Limb (tissue), 2 donors: ENCODE data around the gene USP36.

Experiments used
- DNase-seq, 2 donors: peaks; one replicate each; pipeline ENCODE4 v3.0.0-alpha.2; 2016; ENCODE audit errors: extremely low spot score in 2 of 2

Gene USP36

DNA sequence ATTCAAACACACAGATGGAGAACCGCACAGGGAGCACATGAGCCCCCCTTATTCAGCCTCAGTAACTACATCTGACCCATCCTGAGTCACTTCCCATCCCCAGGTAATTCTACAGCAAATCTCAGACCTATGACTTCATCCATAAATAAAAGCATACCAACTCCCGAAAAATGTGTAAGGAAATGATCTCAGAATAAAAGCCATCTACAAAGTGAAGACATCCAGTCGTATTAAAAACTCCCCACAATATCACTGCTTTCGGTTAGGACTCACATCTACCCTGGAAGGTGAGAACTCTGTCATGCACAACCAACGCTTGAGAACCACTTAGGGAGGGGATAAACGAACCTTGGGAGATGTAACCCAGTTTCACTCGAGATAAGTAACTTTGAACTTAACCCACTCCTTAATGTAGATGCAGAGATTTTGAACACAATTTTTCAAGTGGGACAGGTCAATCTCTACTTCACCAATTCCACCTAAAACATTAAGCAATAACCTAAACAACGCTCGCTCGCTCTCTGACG, 1.3 kb downstream of the USP36 start:
- no peak for DNase-seq

DNA sequence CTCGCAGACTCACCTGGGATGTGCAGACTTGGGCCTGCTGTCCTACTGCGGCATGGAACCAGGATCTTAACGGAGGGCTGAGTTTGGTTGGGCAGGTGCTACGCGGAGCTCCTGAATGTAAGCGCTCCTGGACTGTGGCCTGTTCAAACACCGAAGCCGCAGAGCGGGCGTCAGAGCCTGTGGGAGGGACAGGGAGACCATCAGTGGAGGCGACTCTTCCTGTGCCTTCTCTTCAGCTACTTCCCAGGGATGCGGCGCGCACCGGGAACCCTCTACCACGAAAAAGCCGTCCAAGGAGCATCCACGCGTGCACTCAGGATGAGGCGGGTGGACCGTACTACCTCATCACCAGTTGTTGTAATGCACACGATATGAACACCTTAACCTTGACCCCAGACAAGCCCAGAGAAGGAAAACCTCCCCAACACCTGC, 2.0 kb downstream of the USP36 start:
- DNase-seq: no peak

DNA sequence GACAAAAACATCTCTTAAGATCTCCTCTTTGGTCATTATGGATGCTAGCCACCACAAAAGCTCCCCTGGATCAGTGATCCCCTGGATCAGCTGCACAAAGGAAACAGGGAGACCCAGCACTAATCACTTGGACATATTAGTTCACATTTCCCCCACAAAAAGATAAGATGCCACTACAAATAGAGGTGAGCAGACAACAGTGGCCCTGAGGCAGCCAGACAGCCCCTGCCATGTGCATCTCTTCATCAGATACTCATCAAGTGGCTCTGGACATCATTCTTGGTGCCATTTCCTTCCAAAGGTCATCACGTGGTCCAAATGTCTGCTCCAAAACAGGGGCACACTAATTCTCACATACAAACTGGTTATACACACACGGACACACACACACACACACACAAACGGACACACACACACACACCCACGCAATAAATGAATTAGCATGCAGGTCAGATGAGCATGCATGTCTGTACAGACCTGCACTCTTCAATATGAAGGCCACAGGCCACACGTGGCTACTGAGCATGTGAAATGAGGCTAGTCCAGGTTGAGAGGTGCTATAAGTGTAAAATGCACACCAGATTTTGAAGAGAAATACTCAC, 4.1 kb downstream of the USP36 start:
- DNase-seq: no peak

DNA sequence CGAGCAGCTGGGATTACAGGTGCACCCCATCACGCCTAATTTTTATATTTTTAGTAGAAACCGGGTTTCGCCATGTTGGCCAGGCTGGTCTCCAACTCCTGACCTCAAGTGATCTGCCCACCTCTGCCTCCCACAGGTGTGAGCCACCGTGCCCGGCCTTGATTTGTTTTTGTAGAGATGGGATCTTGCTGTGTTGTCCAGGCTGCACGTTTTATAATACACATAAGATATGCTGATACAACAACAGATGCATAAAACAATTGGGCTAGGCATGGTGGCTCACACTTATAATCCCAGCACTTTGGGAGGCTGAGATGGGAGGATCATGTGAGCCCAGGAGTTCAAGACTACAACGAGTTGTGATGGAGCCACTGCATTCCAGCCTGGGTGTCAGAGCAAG, 6.0 kb downstream of the USP36 start:
- DNase-seq: no peak

DNA sequence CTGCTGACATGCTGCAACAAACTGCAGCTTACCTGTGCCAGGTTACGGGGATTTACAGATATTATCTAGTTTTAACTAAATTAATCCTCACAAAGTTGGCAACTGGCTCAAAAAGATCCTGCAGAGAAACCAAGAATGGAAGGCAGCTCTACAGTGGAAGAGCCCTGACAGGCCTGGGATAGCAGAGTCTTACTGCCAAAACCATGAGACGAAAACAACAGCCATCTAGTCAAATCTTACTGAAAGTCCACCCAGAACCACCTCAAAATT, 8.1 kb downstream of the USP36 start:
- DNase-seq: no peak

DNA sequence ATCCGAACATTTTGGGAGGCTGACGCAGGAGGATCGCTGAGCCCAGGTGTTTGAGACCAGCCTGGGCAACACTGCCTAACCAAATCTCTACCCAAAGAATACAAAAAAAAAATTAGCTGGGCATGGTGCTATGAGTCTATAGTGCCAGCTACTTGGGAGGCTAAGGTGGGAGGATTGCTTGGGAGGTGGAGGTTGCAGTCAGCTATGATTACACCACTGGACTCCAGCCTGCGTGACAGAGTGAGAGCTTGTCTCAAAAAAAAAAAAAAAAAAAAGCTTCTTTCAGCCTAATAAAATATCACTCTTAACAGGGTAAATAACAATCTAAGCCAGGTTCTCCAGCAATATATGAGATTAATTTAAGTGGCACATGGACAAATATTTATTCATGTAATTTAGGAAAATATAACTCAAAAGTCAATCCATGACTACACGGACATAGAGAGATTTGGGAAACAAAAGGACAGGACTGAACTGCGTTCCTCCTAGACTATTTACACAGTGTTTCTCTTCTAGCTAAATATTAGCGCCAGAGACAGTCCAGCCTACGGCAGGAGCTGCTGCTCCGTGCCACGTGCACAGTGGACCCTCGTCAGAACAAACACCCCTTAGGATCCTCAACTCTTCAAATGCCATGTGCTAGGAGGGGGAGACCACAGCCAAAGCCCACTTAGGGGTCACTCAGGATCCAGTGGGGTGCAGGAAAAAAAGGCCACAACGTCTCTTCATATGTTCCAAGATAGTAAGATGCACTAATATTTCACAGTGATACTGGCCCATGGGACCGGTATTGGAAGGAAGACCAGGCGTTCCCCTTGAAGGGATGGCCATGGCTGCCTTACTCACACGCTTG, 8.7 kb downstream of the USP36 start:
- DNase-seq: no peak

DNA sequence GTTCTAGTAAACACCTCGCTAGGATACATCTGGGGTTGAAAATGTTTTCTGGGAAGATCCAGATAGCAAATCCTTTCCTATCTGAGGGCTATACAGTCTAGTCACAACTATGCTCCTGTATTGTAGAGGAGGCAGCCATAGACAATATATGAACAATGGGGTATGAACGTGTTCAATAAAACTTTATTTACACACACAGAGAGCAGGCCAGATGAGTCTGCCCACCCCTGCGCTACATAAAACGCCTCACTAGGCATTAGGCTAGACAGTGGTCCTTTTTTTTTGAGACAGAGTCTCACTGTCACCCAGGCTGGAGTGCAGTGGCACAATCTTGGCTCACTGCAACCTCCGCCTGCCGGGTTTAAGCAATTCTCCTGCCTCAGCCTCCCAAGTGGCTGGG, 11.1 kb downstream of the USP36 start:
- DNase-seq: no peak

DNA sequence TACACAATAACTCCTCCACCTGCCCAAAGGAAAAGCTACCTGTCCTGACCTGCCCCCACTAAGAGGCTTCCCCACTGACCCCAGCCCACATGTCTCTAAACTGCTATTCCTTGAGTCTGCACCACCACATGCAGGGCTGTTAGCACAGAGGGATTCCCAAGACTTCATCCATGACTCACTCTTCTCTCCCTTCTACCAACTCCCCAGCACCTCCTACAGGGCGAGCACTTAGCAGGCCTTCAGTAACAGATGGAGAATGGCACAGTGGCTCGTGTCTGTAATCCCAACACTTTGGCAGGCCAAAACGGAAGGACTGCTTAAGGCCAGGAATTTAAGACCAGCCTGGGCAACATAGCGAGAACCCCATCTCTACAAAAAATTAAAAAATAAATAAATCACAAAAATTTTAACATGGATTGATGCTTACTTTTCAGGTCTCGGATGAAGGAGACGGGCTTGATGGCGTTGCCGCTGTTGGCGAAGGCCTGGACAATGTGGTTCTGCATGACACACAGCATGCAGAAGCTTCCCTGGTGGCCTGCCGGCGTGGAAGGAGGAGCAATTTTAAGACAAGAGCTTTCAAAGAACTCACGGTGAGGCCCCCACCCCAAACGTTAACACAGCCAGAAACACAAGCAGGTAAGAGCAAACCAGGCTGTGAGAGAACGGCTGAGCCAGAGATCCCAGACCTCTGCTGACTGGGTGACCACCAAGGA, 12.0 kb downstream of the USP36 start:
- no peak for DNase-seq

DNA sequence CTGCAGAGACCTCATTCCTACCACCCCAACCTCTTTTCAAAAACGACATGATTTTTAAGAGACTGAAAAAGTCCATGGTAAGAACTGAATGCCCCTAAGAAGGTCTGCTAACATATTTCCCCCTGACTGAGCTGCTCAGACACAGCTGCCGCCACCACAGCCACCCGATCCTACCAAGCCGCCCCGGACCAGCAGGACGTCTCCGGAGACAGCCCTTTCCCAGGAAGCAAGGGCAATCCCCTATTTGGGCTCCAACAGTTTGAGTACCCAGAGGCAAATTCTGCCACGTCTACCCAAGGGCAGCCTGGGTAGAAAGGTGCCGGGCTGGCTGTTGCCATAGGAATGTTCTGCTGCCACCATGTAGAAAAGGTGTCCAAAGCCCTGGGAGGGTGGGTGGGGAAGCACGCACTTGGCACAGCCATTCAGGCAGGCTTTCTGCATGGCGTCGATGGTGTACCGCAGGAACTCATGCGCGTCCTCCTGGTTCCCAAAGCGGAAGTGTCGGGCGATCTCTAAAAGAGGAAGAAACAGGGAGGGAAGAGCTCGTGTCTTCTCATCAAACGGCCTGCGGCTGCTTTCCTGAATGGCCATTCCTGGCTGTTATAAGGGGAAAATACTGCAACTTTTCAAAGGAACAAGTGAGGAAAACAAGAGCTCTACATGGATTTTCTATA, 13.6 kb downstream of the USP36 start:
- DNase-seq: no peak

DNA sequence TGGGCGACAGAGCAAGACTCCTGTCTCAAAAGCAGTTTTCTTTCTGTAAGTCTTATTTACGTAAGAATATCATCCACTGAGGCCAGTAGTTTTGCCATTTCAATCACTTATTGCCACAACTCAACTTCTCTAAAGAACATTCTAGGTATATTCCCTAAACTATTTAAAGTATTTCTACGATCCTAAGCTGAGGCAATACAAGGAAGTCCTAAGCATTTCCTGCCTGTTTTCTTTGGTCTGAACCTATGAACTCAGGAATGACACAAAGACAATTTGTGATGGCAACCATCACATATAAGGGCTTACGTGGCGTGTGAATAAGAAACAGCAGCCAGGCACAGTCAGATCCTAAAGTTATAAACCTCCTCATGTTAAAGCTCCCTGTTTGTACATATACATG, 14.2 kb downstream of the USP36 start:
- no peak for DNase-seq

DNA sequence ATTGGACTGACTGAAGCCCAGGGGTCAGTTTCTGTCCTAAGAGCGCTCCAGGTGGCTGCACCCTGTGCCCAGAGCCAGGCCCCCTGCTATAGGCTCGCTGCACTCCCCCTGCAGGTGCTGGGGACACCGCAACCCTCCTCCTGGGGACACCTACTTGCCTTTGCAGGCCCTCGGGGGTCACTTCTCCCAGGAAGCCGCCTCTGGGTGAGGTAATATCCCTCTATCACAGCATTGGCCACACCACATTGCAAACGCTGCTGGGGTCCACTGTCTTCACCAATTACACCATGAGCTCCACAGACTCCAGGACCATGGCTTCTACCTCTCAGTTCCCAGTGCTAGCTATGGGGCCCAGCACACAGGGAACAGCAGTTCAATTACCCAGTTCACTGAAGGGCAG, 14.9 kb downstream of the USP36 start:
- no peak for DNase-seq

DNA sequence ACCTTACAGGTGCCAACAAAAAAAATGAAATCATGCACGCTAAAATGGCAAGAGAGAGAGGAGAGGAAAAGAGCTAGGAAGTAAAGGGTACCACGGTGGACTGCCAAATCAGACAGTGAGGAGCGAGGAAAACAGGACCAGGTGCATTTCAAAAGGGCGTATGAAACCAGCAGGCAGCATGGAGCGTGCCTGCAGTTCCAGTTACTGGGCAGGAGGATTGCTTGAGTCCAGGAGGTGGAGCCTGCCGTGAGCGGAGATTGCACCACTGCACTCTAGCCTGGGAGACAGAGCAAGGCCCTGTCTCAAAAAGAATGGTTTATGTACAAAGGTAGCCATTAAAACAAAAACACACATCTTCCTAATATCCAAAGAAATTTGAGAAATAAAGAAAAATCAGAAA, 16.4 kb downstream of the USP36 start:
- no peak for DNase-seq

DNA sequence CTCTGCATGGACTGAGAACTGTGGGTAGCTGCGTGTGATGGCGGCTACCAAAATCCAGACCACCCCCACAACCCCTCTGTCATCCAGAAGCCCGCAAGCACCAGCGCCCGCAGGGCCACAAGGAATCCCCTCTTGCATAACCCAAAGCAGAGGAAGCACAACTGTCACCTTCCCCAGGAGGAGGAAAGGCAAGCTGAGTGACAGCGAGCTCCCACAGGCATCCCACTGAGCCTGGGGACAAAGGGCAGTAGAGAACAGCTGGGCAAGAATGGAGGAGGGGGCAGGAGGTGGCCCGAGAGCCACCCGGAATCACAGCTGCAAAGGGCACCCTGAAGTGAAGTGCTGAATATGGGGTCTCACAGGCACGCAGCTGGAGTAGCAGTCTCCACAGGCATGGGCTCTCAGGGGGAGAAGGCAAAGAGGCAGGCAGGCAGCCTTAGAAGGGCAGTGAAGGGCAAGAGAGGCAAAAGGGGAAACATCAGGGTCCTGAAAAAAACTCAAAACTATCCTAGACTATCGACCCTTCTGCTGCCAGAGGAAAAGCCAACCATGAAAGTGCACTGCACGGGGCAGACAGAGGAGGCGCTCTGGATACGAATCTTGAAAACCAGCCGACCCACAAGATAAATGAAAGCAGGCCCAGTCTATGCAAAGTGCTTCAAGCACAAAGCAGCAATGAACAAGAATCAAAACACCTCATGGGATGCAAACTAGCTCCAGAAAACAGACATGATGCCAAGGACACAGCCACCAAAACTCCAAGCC, 17.1 kb downstream of the USP36 start:
- no peak for DNase-seq

DNA sequence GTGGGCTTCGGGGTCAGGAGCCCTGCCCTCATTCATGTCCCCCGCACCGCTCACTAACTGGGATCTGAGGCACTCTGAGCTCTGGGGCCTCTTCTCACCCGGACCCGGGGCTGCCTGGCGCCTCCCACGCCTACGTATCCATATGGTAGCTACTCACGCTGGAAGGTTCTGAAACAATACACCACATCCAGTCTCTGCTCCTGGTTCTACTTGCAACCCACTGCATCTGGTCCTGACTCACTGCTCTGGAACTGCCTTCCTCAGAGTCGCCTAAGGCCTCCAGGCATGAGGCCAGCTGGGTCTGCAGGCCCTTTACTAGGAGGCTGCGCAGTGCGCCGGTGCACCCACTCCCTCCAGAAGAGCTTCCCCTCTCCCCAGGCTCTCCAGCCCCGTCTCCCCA, 18.1 kb downstream of the USP36 start:
- DNase-seq: no peak

DNA sequence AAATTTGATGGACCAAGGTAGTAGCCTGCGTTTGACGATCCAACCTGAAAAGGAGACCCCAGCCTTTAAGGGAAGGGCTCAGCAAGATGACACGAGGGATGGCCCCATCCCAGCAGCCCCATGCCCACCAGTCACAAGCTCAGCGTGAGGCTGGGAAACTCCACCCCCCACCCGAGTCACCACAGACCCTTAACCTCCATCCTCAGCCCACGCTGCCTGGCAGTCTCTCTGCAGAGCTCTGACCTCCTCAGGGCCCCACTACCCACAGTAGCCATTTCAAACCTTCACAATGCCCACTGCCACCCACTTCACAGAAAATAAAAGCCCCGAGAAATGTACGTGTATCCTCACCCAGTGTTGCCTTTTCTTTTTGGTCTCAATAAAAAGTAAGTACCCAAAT, 18.7 kb downstream of the USP36 start:
- no peak for DNase-seq

DNA sequence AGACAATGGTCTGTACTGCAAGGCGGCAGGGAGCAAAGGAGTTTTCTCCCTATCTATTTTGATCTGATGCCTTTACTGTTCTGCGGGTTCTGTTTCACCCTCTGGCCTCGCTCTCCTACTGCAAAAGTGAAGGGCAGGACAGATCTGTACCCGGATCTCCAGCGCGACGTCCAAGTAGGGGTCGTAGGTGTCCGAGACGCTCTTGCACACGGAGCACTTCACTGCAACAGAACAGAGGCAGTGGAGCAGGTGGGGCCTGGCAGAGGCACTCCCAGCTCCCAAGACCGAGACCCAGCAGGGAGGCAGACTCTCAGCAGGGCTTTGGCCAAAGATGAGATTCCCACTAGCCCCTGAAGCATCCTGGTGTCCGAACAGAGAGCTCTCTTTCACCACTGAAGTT, 19.8 kb downstream of the USP36 start:
- no peak for DNase-seq

DNA sequence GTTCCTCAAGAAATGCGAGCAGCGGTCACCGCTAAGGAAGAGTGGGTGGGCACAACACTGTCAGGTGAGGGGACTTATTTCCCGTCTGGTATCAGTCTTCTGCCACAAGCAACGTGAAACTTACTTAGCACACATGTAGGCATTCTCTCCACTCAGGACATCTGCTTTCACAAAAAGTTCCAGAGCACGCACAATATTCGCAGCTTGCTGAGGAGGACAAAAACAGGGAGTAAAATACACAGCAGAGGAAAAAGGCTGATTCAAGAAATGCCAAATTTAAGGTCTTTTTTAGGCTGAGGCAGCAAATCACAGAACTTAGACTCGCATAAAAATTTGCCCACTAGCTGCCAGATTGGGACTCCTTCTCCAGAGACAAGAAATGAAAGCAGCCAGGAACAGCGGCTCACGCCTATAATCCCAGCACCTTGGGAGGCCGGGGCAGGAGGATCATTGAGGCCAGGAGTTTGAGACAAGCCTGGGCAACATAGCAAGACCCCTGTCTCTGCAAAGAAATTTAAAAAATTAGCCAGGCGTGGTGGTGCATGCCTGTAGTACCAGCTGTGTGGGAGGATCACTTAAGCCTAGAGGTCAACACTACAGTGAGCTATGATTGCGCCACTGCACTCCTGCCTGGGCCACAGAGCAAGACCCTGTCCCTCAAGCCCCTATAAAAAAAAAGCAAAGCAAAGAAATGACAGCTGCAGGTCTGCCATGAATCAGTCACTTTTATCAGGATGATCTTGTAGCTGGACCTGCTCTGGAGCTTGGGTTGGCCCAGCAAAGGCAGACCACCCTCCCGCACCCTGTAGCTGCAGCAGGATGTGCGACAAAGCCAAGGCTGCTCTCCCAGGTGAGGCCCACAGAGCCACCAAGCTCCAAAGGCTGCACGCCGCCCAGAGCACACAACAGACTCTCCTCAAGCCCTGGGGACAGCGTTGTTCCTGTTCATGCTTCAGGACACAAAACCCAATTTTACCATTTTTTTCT, 20.5 kb downstream of the USP36 start:
- DNase-seq: no peak

DNA sequence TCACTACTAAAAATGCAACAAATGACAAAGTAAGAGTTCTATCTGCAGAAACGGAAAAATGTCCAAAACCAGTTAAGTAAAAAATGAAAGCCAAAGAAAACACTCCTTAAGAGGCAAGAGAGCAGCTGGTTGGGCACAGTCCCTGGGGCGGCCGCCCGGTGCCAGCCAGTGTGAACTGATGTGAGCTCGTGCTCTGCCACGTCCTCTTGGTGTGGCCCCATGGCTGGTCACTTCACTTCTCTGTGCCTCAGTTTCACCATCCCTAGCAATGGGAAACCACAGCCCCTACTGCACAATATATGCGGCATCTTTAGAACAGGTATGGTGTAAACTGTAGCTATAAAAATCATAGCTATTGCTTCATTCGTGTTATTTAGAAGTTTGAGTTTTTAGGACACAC, 21.2 kb downstream of the USP36 start:
- DNase-seq: no peak

DNA sequence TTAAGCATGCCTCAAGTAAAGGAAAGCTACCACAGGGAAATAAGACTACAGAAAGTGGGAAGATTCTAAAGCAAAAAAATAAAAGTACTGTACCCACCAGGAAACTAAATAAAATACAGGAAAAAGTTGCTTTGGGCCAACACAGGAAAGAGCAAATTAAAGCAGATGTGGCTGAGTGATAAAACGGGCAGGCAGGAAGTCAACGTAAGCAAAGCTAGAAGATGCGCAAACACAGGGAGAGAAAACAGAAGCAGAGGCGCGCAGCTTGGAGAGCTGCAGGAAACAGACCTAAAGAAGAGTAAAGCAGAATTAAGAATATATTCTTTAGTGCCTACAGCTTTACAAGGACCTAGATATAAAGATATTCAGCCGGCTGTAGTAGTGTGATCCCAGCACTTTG, 21.7 kb downstream of the USP36 start:
- DNase-seq: no peak
